GM21737 (cell line): ENCODE measurements around the gene SCN8A.

Experiments used
- ATAC-seq: cut with Tn5 transposase; IDR thresholded peaks from one replicate; pipeline ENCODE4 v1.9.1; 2021; ENCODE audit warnings: mild to moderate bottlenecking, moderate library complexity; ENCODE audit not compliant: unreplicated experiment

The SCN8A gene

GRCh38 chr12:51669271-51669670 is 78.2 kb downstream of the SCN8A start:
- ATAC-seq = no peak

- ATAC-seq = no peak
Measured at GRCh38 chr12:51669996-51670395, 79.0 kb downstream of the SCN8A start.

GRCh38 chr12:51672334-51672733 is 81.3 kb downstream of the SCN8A start:
- no peak for ATAC-seq

- ATAC-seq = no peak
Measured at GRCh38 chr12:51675071-51675803, 84.2 kb downstream of the SCN8A start.

GRCh38 chr12:51676875-51677274 is 85.8 kb downstream of the SCN8A start:
- no peak for ATAC-seq

GRCh38 chr12:51677284-51677968 is 86.4 kb downstream of the SCN8A start:
- ATAC-seq = no peak

GRCh38 chr12:51678086-51678724 is 87.2 kb downstream of the SCN8A start:
- no peak for ATAC-seq

GRCh38 chr12:51682981-51683380 is 91.9 kb downstream of the SCN8A start:
- no peak for ATAC-seq

- no peak for ATAC-seq
Measured at GRCh38 chr12:51683763-51684357, 92.8 kb downstream of the SCN8A start.

- no peak for ATAC-seq
Measured at GRCh38 chr12:51686727-51687126, 95.7 kb downstream of the SCN8A start.

- no peak for ATAC-seq
Measured at GRCh38 chr12:51687177-51687576, 96.1 kb downstream of the SCN8A start.

GRCh38 chr12:51687614-51688013 is 96.6 kb downstream of the SCN8A start:
- ATAC-seq = no peak

GRCh38 chr12:51689983-51690382 is 99.0 kb downstream of the SCN8A start:
- no peak for ATAC-seq

GRCh38 chr12:51692016-51692415 is 101.0 kb downstream of the SCN8A start:
- no peak for ATAC-seq

- no peak for ATAC-seq
Measured at GRCh38 chr12:51693569-51693968, 102.5 kb downstream of the SCN8A start.

- no peak for ATAC-seq
Measured at GRCh38 chr12:51694146-51694545, 103.1 kb downstream of the SCN8A start.

GRCh38 chr12:51695241-51696010 is 104.4 kb downstream of the SCN8A start:
- no peak for ATAC-seq

GRCh38 chr12:51699219-51699618 is 108.2 kb downstream of the SCN8A start:
- ATAC-seq = no peak

GRCh38 chr12:51700887-51701286 is 109.9 kb downstream of the SCN8A start:
- no peak for ATAC-seq

- ATAC-seq = no peak
Measured at GRCh38 chr12:51702587-51702986, 111.6 kb downstream of the SCN8A start.

GRCh38 chr12:51705450-51705849 is 114.4 kb downstream of the SCN8A start:
- ATAC-seq = no peak
